Prostate gland (tissue), 2 donors: ENCODE data around the gene LHX6.

Experiments
- POLR2AphosphoS5 ChIP-seq: sonication (generic); formaldehyde crosslinking; IDR thresholded peaks from one replicate; pipeline ENCODE4 v1.6.1; 2017; ENCODE audit warnings: antibody characterized with exemption
- TF ChIP-seq, protein P1 (sequence below), 4 experiments: fragments of 200-600 bp in 2 of 4; fragments of 450-650 bp in 2 of 4; sonication (generic) in 2 of 4; IDR thresholded peaks; 1 replicate in 3 of 4; 2 replicates in 1 of 4; pipeline ENCODE4 v1.5.1; 2016 to 2019; ENCODE audit warnings: antibody characterized with exemption in 4 of 4, mild to moderate bottlenecking in 2 of 4, moderate library complexity in 2 of 4

DNA sequence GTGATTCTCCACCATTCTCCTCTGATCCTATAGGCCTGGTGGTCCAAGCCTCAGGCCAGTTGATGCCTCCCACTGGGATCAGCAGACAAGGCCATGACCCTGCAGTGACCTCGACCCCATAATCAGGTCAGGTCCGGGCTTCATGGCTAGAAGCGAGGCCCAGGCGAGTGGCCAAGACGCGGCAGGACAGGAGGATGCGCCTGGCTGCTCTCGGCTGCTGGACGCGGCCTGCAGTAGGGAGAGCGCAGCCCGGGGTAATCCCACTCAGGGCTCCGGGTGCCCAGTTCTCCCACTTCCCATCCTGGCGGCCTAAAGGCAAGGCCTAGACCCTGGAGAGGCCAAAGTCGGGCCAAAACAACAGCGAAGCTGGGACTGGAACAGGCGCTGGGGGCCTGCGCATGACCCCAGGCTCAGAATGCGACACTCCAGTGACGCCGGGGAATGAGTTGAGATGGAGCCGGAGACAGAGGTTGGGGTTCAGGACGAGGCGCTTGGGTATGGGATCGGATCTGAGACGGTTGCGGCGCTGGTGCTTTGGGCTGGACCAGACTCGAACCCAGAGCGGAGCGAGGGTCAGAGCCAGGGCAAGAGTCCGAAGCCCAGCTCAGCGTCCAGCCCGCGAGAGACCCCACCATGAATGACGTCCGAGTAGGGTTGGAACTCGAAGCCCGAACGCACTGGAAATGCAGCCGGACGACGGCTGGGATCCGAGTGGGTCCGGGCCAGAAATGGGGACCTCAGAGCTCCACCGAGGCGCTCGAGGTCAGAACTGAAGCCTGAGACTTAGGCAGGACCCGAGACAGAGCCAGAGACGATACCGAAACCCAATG is 3.2 kb downstream of the LHX6 start:
- TF ChIP-seq, protein P1, sequence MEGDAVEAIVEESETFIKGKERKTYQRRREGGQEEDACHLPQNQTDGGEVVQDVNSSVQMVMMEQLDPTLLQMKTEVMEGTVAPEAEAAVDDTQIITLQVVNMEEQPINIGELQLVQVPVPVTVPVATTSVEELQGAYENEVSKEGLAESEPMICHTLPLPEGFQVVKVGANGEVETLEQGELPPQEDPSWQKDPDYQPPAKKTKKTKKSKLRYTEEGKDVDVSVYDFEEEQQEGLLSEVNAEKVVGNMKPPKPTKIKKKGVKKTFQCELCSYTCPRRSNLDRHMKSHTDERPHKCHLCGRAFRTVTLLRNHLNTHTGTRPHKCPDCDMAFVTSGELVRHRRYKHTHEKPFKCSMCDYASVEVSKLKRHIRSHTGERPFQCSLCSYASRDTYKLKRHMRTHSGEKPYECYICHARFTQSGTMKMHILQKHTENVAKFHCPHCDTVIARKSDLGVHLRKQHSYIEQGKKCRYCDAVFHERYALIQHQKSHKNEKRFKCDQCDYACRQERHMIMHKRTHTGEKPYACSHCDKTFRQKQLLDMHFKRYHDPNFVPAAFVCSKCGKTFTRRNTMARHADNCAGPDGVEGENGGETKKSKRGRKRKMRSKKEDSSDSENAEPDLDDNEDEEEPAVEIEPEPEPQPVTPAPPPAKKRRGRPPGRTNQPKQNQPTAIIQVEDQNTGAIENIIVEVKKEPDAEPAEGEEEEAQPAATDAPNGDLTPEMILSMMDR (IDR thresholded peaks at IDR 0.05): no peak
- no peak for TF ChIP-seq POLR2AphosphoS5
